Stimulated activated CD8-positive, alpha-beta memory T cell treated with anti-CD3 and anti-CD28 coated beads, Interleukin-4, amount 100 ng/mL, for 4 hours (primary cell): ENCODE measurements around the gene ULK2.
"Not testable (repeated sequence)": the region's sequence is repeated elsewhere in the genome, so short reads cannot be mapped to it uniquely, and the experiment has no call there.

Experiments used
- DNase-seq, 2 donors: peaks; one replicate each; pipeline ENCODE4 v3.0.0-alpha.2; 2020; ENCODE audit warnings: low read depth in 2 of 2, low spot score in 1 of 2

The ULK2 gene

GRCh38 chr17:19867079-19867328 lies 732 bp downstream of the ULK2 start:
- no peak for DNase-seq

DNA sequence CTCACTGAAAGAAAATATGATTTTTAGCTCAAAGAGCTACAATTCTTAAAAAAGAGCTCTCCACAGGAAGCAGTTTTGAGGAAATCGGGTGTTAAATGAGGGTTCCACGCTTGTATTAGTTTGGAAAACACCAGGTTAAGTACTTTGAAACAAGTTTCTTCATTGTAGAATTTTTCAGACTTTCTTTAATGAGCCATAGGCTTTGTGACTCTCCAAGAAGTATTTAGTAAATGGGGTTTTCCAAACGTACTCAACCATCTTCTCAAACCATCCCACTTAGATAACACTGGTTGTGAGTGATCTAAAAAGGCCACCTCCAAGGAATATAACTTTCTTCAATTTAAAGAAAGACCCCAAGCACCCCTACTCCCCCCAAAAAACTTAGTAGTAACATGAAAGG lies 2.7 kb downstream of the ULK2 start:
- DNase-seq: no peak

DNA sequence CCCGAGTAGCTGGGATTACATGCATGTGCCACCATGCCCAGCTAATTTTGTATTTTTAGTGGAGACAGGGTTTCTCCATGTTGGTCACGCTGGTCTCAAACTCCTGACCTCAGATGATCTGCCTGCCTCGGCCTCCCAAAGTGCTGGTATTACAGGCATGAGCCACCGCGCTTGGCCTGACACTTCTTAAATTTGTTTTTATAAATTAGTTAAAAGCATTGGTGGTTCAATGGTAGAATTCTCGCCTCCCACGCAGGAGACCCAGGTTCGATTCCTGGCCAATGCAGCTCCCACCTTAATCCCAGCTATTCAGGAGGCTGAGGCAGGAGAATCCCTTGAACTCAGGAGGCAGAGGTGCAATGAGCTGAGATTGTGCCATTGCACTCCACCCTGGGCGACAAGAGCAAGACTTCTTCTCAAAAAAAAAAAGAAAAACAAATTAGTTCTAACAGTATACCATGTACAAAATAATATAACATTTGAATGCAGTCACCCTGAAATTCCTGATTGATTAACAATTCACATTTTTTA lies 7.0 kb downstream of the ULK2 start:
- DNase-seq: not testable (repeated sequence)

- no peak for DNase-seq
Measured at GRCh38 chr17:19857640-19858039, 10.1 kb downstream of the ULK2 start.

DNA sequence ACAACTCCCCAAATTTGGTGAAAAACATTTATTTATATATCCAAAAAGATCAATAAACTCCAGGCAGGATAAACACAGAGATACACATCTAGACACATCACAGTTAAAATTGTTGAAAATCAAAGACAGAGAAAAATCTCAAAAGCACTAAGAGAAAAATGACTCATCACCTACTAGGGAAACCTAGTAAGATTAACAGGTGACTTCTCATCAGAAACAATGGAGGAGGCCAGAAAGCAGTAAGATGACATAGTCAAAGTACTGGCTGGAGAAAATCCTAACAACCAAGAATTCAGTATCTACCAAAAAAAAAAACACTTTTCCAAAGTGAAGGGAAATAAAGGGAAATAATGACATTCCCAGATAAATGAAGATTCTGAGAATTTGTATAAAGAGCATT lies 33.8 kb downstream of the ULK2 start:
- no peak for DNase-seq

- DNase-seq: no peak
Measured at GRCh38 chr17:19830061-19830460, 37.7 kb downstream of the ULK2 start.

DNA sequence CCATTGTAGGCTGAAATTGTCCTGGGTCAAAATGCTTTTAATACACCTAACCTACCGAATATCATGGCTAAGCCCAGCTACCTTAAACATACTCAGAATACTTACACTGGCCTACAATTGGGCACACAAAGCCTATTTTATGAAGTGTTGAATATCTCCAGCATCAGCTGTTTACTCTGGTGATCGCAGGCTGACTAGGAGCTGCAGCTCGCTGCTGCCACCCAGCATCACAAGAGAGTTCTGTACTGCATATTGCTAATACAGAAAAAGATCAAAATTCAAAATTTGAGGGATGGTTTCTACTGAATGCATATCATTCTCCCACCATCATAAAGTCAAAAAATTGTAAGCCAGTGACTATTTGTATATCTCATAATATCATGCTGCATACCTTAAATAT lies 55.3 kb downstream of the ULK2 start:
- DNase-seq: no peak

DNA sequence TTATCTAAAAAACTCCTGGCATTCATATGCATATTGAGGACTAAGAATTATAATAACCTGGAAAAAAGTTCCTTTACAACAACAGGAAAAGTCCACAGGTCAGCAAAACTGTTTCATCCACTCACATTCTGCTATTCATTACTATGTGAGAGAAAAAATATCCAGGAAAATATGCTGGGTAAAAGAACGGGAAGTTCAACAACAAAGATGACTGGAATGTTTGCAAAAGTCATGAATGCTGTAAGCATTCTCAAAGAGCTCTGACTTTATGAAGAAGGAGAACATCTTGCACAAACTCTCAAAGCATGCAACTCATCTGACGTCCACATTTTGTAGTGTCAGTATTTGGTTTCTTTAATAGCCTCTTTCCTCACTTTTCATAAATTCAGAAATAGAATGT lies 62.7 kb downstream of the ULK2 start:
- DNase-seq: no peak

- DNase-seq: no peak
Measured at GRCh38 chr17:19800571-19800970, 67.2 kb downstream of the ULK2 start.

DNA sequence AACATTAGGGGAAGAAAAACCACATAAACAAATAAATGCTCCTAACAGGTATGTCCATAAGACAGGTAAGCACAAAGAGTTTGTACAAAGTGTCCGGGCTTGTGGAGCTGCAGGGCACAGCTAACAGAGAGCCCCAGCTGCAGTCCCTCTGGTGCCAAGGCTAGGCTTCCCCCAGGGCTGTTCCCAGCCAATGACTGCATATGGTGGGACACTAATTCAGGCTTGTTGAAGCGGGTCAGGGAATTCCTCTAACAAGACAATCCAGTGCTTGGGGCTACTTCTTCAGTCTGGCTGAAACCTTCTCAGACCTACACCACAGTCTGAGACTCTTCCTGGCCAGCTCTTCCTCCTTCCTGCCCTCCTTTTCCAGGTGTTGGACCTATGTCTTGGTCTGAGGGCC lies 67.9 kb downstream of the ULK2 start:
- DNase-seq: no peak

GRCh38 chr17:19796457-19796856 lies 71.3 kb downstream of the ULK2 start:
- DNase-seq: no peak

DNA sequence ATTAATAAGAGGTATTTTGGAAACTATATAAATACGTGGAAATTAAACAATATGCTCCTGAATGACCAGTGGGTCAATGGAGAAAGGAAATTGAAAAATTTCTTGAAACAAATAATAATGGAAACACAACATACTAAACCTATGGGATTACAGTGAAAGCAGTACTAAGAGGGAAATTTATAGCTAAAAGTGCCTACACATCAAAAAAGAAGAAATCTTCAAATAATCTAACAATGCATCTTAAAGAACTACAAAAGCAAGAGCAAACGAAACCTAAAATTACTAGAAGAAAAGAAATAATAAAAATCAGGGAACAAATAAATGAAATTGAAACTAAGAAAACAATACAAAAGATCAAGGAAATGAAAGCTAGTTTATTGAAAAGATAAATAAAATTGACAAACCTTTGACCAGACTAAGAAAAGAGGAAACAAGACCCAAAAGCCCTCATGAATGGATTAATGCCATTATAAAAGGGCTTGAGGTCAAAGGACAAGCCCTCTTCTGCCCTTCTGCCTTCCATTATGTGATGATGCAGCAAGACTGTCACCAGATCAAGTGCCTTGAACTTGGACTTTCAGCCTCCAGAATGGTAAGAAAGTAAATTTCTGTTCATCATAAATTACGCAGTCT lies 75.7 kb downstream of the ULK2 start:
- DNase-seq: no peak

- no peak for DNase-seq
Measured at GRCh38 chr17:19787733-19788357, 79.9 kb downstream of the ULK2 start.

DNA sequence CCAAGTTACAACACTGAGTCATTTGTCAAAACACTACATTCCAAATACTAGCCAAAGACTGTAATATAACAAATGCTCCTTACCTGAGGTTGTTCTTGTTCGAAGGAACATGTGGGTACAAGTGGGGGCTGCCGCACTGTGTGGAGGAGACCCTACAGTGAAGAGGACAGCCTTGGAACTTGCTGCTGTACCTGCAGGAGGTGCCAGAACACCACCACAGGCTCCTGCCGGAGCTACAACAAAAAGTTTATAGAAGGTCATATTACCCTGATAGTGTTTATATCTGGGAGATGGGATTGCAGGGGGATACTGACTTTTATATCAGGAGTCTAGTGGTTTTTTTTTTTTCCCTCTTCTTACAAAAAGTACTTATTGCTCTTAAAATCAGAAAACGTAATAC lies 81.9 kb downstream of the ULK2 start:
- no peak for DNase-seq

- DNase-seq: no peak
Measured at GRCh38 chr17:19781488-19782458, 86.0 kb downstream of the ULK2 start.

GRCh38 chr17:19780846-19781245 lies 86.9 kb downstream of the ULK2 start:
- no peak for DNase-seq

DNA sequence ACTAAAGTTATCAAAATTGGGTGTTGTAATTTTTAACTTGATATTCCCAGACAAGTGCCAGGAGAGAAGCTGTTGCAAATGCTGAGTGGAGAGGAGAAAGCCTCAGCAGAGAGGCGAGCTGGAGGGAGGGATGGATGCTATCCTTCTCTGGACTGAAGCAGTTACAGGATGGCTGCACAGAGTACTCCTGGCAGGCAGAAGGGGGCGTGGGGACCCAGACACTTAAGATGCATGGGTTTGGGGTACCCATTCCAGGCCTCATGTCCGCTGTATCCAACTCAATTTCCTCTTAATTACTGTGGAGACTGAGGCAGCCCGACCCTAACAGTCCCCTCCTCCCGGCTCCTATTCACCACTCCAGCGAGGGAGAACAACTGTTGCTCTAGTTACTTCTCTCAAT lies 94.2 kb downstream of the ULK2 start:
- DNase-seq: no peak

GRCh38 chr17:19771971-19772630 lies 95.6 kb downstream of the ULK2 start:
- no peak for DNase-seq

GRCh38 chr17:19770985-19771735 lies 96.6 kb downstream of the ULK2 start:
- DNase-seq: no peak

- DNase-seq: no peak
Measured at GRCh38 chr17:19769946-19770652, 97.6 kb downstream of the ULK2 start.
